Vagina (tissue), 2 donors: ENCODE results near the gene MAVS.

Experiments used
- POLR2A ChIP-seq, 2 donors: fragments of 450-650 bp; IDR thresholded peaks; one replicate each; pipeline ENCODE4 v1.6.1; 2017; ENCODE audit warnings: antibody characterized with exemption in 2 of 2, mild to moderate bottlenecking in 2 of 2, moderate library complexity in 2 of 2
- POLR2AphosphoS5 ChIP-seq, 2 donors: sonication (generic); formaldehyde crosslinking; IDR thresholded peaks; one replicate each; pipeline ENCODE4 v1.9.0; 2017; ENCODE audit warnings: antibody characterized with exemption in 2 of 2, mild to moderate bottlenecking in 2 of 2, low read depth in 1 of 2; ENCODE audit not compliant: insufficient read depth in 1 of 2
- TF ChIP-seq, protein P1 (sequence below), 3 experiments: fragments of 450-650 bp in 2 of 3; fragments of 200-600 bp in 1 of 3; sonication (generic) in 1 of 3; IDR thresholded peaks; one replicate each; pipeline ENCODE4 v1.5.1; 2017 to 2019; ENCODE audit warnings: antibody characterized with exemption in 3 of 3, mild to moderate bottlenecking in 2 of 3, moderate library complexity in 2 of 3

DNA sequence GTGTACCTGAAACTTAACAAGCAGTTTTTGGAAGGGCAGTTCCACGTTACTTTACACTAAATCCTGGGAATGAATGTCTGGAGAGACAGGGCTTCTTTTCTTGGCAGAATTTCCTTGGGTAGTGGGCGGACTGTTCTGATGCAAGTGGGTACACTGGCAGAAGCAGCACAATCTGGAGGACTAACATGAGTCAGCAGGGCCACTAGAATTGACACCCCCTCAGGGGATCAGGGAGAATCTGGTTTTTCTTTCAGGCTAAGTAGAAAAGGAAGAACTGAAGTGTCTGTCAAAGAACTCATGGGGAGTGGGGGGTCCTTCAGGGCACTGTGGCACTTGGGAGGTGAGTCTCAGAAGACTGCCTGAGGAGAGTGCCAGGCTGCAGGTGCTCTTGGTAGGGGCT is 77.2 kb downstream of the MAVS start:
- TF ChIP-seq, protein P1, sequence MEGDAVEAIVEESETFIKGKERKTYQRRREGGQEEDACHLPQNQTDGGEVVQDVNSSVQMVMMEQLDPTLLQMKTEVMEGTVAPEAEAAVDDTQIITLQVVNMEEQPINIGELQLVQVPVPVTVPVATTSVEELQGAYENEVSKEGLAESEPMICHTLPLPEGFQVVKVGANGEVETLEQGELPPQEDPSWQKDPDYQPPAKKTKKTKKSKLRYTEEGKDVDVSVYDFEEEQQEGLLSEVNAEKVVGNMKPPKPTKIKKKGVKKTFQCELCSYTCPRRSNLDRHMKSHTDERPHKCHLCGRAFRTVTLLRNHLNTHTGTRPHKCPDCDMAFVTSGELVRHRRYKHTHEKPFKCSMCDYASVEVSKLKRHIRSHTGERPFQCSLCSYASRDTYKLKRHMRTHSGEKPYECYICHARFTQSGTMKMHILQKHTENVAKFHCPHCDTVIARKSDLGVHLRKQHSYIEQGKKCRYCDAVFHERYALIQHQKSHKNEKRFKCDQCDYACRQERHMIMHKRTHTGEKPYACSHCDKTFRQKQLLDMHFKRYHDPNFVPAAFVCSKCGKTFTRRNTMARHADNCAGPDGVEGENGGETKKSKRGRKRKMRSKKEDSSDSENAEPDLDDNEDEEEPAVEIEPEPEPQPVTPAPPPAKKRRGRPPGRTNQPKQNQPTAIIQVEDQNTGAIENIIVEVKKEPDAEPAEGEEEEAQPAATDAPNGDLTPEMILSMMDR (IDR thresholded peaks at IDR 0.05), result no peak
- no peak for TF ChIP-seq POLR2A (IDR thresholded peaks at IDR 0.05)
- no peak for TF ChIP-seq POLR2AphosphoS5 (IDR thresholded peaks at IDR 0.05; ENCODE audit: insufficient read depth in 1 of 2, low read depth in 1 of 2)
